Trophoblast cell (in vitro differentiated cells and primary cell): ENCODE measurements around the gene PDE4D.

Experiments used
- DNase-seq, 2 donors: peaks; one replicate each; pipeline ENCODE4 v3.0.0-alpha.2; 2016
- H2AFZ ChIP-seq: 2 replicates; pipeline ENCODE4 v1.6.1; 2013; ENCODE audit warnings: low read length, moderate library complexity, mild to moderate bottlenecking; ENCODE audit not compliant: insufficient read depth, poor library complexity
- H2AK5ac ChIP-seq: 2 replicates; pipeline ENCODE4 v1.6.1; 2013; ENCODE audit warnings: mild to moderate bottlenecking, low read length
- H2BK120ac ChIP-seq: 2 replicates; pipeline ENCODE4 v1.6.1; 2013; ENCODE audit warnings: low read length, mild to moderate bottlenecking, moderate library complexity; ENCODE audit not compliant: insufficient read depth, poor library complexity
- H2BK12ac ChIP-seq: 2 replicates; pipeline ENCODE4 v1.6.1; 2013; ENCODE audit warnings: mild to moderate bottlenecking, low read length, moderate library complexity
- H2BK5ac ChIP-seq: 2 replicates; pipeline ENCODE4 v1.6.1; 2013; ENCODE audit warnings: low read length, low read depth, moderate library complexity, mild to moderate bottlenecking; ENCODE audit not compliant: poor library complexity
- H3K14ac ChIP-seq: 2 replicates; pipeline ENCODE4 v1.6.1; 2013; ENCODE audit warnings: mild to moderate bottlenecking, low read length
- H3K18ac ChIP-seq: 2 replicates; pipeline ENCODE4 v1.6.1; 2013; ENCODE audit warnings: mild to moderate bottlenecking, low read length
- H3K23ac ChIP-seq: 2 replicates; pipeline ENCODE4 v1.6.1; 2013; ENCODE audit warnings: low read length
- H3K27ac ChIP-seq: 2 replicates; pipeline ENCODE4 v1.5.1; 2013; ENCODE audit warnings: low read depth, mild to moderate bottlenecking, inconsistent platforms, low read length, moderate library complexity
- H3K27me3 ChIP-seq: 2 replicates; pipeline ENCODE4 v1.6.1; 2013; ENCODE audit warnings: inconsistent platforms, mild to moderate bottlenecking, low read length, moderate library complexity; ENCODE audit not compliant: insufficient read depth
- H3K36me3 ChIP-seq, 2 experiments: 1 replicate in 1 of 2; 2 replicates in 1 of 2; pipeline ENCODE4 v1.6.1; 2013; ENCODE audit warnings: low read length in 2 of 2, mild to moderate bottlenecking in 2 of 2, moderate library complexity in 1 of 2; ENCODE audit not compliant: insufficient read depth in 2 of 2, control insufficient read depth in 1 of 2
- H3K4ac ChIP-seq: 2 replicates; pipeline ENCODE4 v1.6.1; 2013; ENCODE audit warnings: low read depth, mild to moderate bottlenecking, low read length, moderate library complexity
- H3K4me1 ChIP-seq, 2 experiments: 1 replicate in 1 of 2; 2 replicates in 1 of 2; pipeline ENCODE4 v1.6.1; 2013; ENCODE audit warnings: low read length in 2 of 2, mild to moderate bottlenecking in 2 of 2, moderate library complexity in 1 of 2; ENCODE audit not compliant: insufficient read depth in 2 of 2, control insufficient read depth in 1 of 2
- H3K4me2 ChIP-seq: 2 replicates; pipeline ENCODE4 v1.6.1; 2013; ENCODE audit warnings: inconsistent platforms, mild to moderate bottlenecking, low read length, moderate library complexity
- H3K4me3 ChIP-seq: 2 replicates; pipeline ENCODE4 v1.5.1; 2013; ENCODE audit warnings: mild to moderate bottlenecking, low read depth, low read length, inconsistent platforms
- H3K79me1 ChIP-seq: one replicate; pipeline ENCODE4 v1.6.1; 2013; ENCODE audit warnings: low read length
- H3K79me2 ChIP-seq: 2 replicates; pipeline ENCODE4 v1.6.1; 2013; ENCODE audit warnings: low read length, mild to moderate bottlenecking; ENCODE audit not compliant: control insufficient read depth, insufficient read depth, poor library complexity
- H3K9ac ChIP-seq: 2 replicates; pipeline ENCODE4 v1.6.1; 2013; ENCODE audit warnings: mild to moderate bottlenecking, low read length
- H3K9me3 ChIP-seq: 2 replicates; pipeline ENCODE4 v1.6.1; 2013; ENCODE audit warnings: low read depth, mild to moderate bottlenecking, control low read depth, inconsistent platforms, low read length; ENCODE audit not compliant: insufficient read depth
- H4K12ac ChIP-seq: 2 replicates; pipeline ENCODE4 v1.6.1; 2013; ENCODE audit warnings: low read depth, mild to moderate bottlenecking, low read length, moderate library complexity
- H4K8ac ChIP-seq: 2 replicates; pipeline ENCODE4 v1.6.1; 2013; ENCODE audit warnings: low read depth, mild to moderate bottlenecking, low read length, moderate library complexity
- H4K91ac ChIP-seq: one replicate; pipeline ENCODE4 v1.6.1; 2013; ENCODE audit warnings: low read depth, mild to moderate bottlenecking, low read length, moderate library complexity
- WGBS: extraction: QIAGEN DNeasy Blood & Tissue Kit; methylation state at CpG from one replicate; pipeline ENCODE4 v1.1.7; 2013; ENCODE audit warnings: missing lambda C conversion rate; ENCODE audit not compliant: insufficient read length, insufficient coverage; ENCODE audit errors: extremely low coverage; 5-methylcytosine and 5-hydroxymethylcytosine counted together

Gene PDE4D

DNA sequence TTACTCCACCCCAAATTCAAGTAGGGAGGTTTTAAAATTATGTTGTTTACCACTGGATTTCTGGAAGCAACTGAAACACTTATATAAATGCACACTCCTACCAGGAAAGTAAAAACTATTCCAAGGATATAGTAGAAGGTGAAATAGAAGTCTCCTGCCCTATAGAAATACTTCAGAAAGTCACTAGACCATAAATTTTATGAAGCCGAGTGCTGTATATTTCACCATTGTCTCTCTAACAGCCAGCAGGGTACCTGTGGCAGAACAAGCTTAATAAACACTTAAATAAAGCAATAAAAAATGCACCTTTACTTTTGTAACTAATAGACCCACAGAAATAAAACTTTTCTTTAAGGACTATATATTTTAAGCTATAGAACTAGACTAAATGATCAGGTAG is 631.6 kb downstream of the PDE4D start:
- Histone ChIP-seq H3K79me2 (peaks cover 1% of the 10 kb centered on the region), H2BK5ac (no peak overlapping the region), H4K8ac (no peak overlapping the region), H4K12ac (no peak overlapping the region), H3K4ac (no peak overlapping the region), H3K36me3 (no peaks in the 10 kb centered on the region), H3K23ac (no peak overlapping the region), H3K27ac (no peak overlapping the region), H2AK5ac (no peak overlapping the region), H3K9me3 (no peaks in the 10 kb centered on the region), H3K18ac (no peak overlapping the region), H2BK12ac (no peak overlapping the region), H3K9ac (no peak overlapping the region), H3K27me3 (no peaks in the 10 kb centered on the region), H4K91ac (no peak overlapping the region), H3K14ac (no peak overlapping the region), H2BK120ac (no peak overlapping the region), H3K4me3 (no peak overlapping the region), H3K79me1 (peaks cover 2% of the 10 kb centered on the region), H3K4me1 (peaks cover 2 to 5% of the 10 kb centered on the region in 2 experiments), H2AFZ (no peak overlapping the region), H3K4me2 (no peak overlapping the region)
- no CpG with 5 or more reads among the region's 1 CpG for WGBS
- no peak for DNase-seq

- peaks cover under 1% of the 10 kb centered on the region for H3K79me1 ChIP-seq
- H3K4me1 ChIP-seq, result peaks cover 2 to 5% of the 10 kb centered on the region in 2 experiments
- no peak overlapping the region for H3K4me2 ChIP-seq
- no peak overlapping the region for H3K27ac ChIP-seq
- no peak overlapping the region for H4K8ac ChIP-seq
- no peak overlapping the region for H3K14ac ChIP-seq
- H2BK12ac ChIP-seq, result no peak overlapping the region
- H3K27me3 ChIP-seq, result no peaks in the 10 kb centered on the region
- H4K91ac ChIP-seq, result no peak overlapping the region
- H2BK120ac ChIP-seq, result no peak overlapping the region
- H2BK5ac ChIP-seq, result no peak overlapping the region
- H3K18ac ChIP-seq, result no peak overlapping the region
- WGBS, result no CpG with 5 or more reads among the region's 1 CpG
- no peak overlapping the region for H2AK5ac ChIP-seq
- H3K9ac ChIP-seq, result no peak overlapping the region
- no peak overlapping the region for H3K4ac ChIP-seq
- no peak overlapping the region for H3K23ac ChIP-seq
- no peak overlapping the region for H3K4me3 ChIP-seq
- no peak overlapping the region for H4K12ac ChIP-seq
- H3K36me3 ChIP-seq, result no peaks in the 10 kb centered on the region
- H3K9me3 ChIP-seq, result no peaks in the 10 kb centered on the region
- DNase-seq, result no peak
- H3K79me2 ChIP-seq, result peaks cover 1% of the 10 kb centered on the region
- no peak overlapping the region for H2AFZ ChIP-seq
Observed at GRCh38 chr5:59260973-59261372, 632.6 kb downstream of the PDE4D start.

- no peak overlapping the region for H3K9ac ChIP-seq
Observed at GRCh38 chr5:59260200-59260599, 633.3 kb downstream of the PDE4D start.

DNA sequence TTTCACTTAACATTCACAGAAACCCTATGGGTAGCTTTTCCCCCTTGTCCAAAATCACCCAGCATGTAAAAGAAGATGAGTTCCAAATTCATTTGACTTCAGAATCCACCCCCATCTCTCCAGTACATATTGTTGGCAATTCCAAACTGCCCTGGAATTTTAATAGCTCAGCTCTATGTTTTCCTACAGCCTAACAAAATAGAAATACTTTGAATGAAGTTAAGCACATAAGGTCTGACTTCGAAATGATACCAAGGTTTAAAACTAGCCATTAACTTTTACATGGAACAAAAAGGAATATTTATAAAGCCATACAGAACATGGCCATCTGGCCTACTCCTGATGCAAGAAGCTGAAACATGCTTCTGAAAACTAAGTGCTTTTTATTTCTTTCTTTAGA is 634.3 kb downstream of the PDE4D start:
- no peaks in the 10 kb centered on the region for H3K27me3 ChIP-seq
- DNase-seq, result no peak
- no peak overlapping the region for H2BK12ac ChIP-seq
- H3K79me1 ChIP-seq, result no peaks in the 10 kb centered on the region
- H2AFZ ChIP-seq, result no peak overlapping the region
- no peak overlapping the region for H2BK5ac ChIP-seq
- H3K4me3 ChIP-seq, result no peak overlapping the region
- H3K4me1 ChIP-seq, result peaks cover 2 to 3% of the 10 kb centered on the region in 2 experiments
- H2BK120ac ChIP-seq, result no peak overlapping the region
- no peak overlapping the region for H3K9ac ChIP-seq
- no peak overlapping the region for H2AK5ac ChIP-seq
- no peak overlapping the region for H4K8ac ChIP-seq
- WGBS, result no CpG with 5 or more reads among the region's 1 CpG
- H3K4ac ChIP-seq, result no peak overlapping the region
- H3K36me3 ChIP-seq, result no peaks in the 10 kb centered on the region
- no peak overlapping the region for H3K14ac ChIP-seq
- peaks cover 1% of the 10 kb centered on the region for H3K79me2 ChIP-seq
- no peak overlapping the region for H4K12ac ChIP-seq
- no peak overlapping the region for H3K4me2 ChIP-seq
- no peak overlapping the region for H4K91ac ChIP-seq
- no peaks in the 10 kb centered on the region for H3K9me3 ChIP-seq
- no peak overlapping the region for H3K27ac ChIP-seq
- no peak overlapping the region for H3K18ac ChIP-seq
- H3K23ac ChIP-seq, result no peak overlapping the region

More at GRCh38 chr5:59260200-59260599, 633.3 kb downstream of the PDE4D start:
- H2BK5ac ChIP-seq, result no peak overlapping the region
- H3K79me2 ChIP-seq, result peaks cover 1% of the 10 kb centered on the region
- H3K4me1 ChIP-seq, result peaks cover 2 to 5% of the 10 kb centered on the region in 2 experiments
- no peaks in the 10 kb centered on the region for H3K27me3 ChIP-seq
- H2AK5ac ChIP-seq, result no peak overlapping the region
- H3K27ac ChIP-seq, result no peak overlapping the region
- H3K18ac ChIP-seq, result no peak overlapping the region
- no peak overlapping the region for H3K4me2 ChIP-seq
- no peak overlapping the region for H4K91ac ChIP-seq
- no peaks in the 10 kb centered on the region for H3K79me1 ChIP-seq
- no peak overlapping the region for H2BK120ac ChIP-seq
- H2AFZ ChIP-seq, result no peak overlapping the region
- no CpG with 5 or more reads among the region's 3 CpGs for WGBS
- H3K23ac ChIP-seq, result no peak overlapping the region
- H4K12ac ChIP-seq, result no peak overlapping the region
- no peak for DNase-seq
- H2BK12ac ChIP-seq, result no peak overlapping the region
- H3K36me3 ChIP-seq, result no peaks in the 10 kb centered on the region
- no peak overlapping the region for H3K4me3 ChIP-seq
- no peak overlapping the region for H3K14ac ChIP-seq
- no peaks in the 10 kb centered on the region for H3K9me3 ChIP-seq
- no peak overlapping the region for H4K8ac ChIP-seq
- no peak overlapping the region for H3K4ac ChIP-seq
